ENCODE results near the gene HILPDA. TPM values are rescaled to one million over a fixed set of nuclear protein-coding genes. Genes with fewer than 3 reads are reported as not detected.

HILPDA gene
- total and polyA plus RNA-seq, 9 of the 15 experiments (the other 6 are each of a cell fraction or from before 2014, with no cell fraction given) = 8.3 to 71.8 (median 23.5) TPM

GRCh38 chr7:128422842-128423241, 32.8 kb upstream of the HILPDA start:
- no peak overlapping the region for H3K4me2 ChIP-seq (ENCODE audit: insufficient read depth, low read length)
- FAIRE-seq (no peak), DNase-seq (ENCODE audit: extremely low read depth in 1 of 4, low spot score in 3 of 4) (no peak), ATAC-seq (no peak)
- no peaks in the 10 kb centered on the region for H3K9me3 ChIP-seq (replicated peaks; ENCODE audit: control insufficient read depth, insufficient read depth, low read depth, low read length)
- no peak overlapping the region for H2AFZ ChIP-seq (ENCODE audit: low read depth, low read length)
- H4K20me1 ChIP-seq (replicated peaks; ENCODE audit: control insufficient read depth, insufficient read depth, low read length) = no peaks in the 10 kb centered on the region
- peaks cover 9 to 13% of the 10 kb centered on the region in 2 experiments; a peak in 4 of 5 replicates for H3K27me3 ChIP-seq (ENCODE audit: control insufficient read depth in 2 of 2, insufficient read depth in 2 of 2, low read length in 2 of 2)
- peak overlapping the region in 1 of 2 experiments; percentile 11; a peak in 1 of 4 replicates for H3K9ac ChIP-seq (ENCODE audit: insufficient read depth in 1 of 2, low read depth in 2 of 2, low read length in 2 of 2)
- no peak overlapping the region for H3K27ac ChIP-seq (ENCODE audit: extremely low read depth, low read depth, low read length)
- POLR2A ChIA-PET = interaction anchor here (0.7 to 2.3 kb wide), 2 partner anchors 13 to 527 kb away, joined by 3 to 10 read pairs; partner anchors contain the start of gene IMPDH1
- no peak overlapping the region for H3K4me3 ChIP-seq
- peaks cover 4 to 5% of the 10 kb centered on the region in 2 experiments; a peak in 3 of 5 replicates for H3K4me1 ChIP-seq (replicated peaks in 1 of 2; ENCODE audit: control insufficient read depth in 2 of 2, insufficient read depth in 2 of 2, low read length in 2 of 2)
- no TSS peak for BruUV-seq (replicated peaks)
- no peaks in the 10 kb centered on the region for H3K36me3 ChIP-seq (ENCODE audit: control insufficient read depth, insufficient read depth, low read length)
- H3K79me2 ChIP-seq (ENCODE audit: control insufficient read depth, insufficient read depth, low read length) = no peaks in the 10 kb centered on the region
- intact Hi-C loops (cut with micrococcal nuclease) = no loop called here
- WGBS (ENCODE audit: insufficient coverage, low coverage, missing lambda C conversion rate) = 47% methylated on average over 3 of the region's 3 CpGs
- no peaks in the 10 kb centered on the region for H3K9me1 ChIP-seq (ENCODE audit: control insufficient read depth, insufficient read depth, low read length)
- in situ Hi-C loops (cut with MboI) = no loop called here
- CTCF ChIA-PET (ENCODE audit: low intra/inter-chr PET ratio) = interaction anchor here (0.7 to 5.6 kb wide), 3 partner anchors 25 to 875 kb away, joined by 3 to 134 read pairs (median 5); no protein-coding TSS in a partner anchor
- TF ChIP-seq ZNF740 (CRISPR knock-in tag; IDR thresholded peaks at IDR 0.05) (no peak), ZNF740 (tag; IDR thresholded peaks at IDR 0.05) (no peak), ZNF609 (CRISPR knock-in tag; IDR thresholded peaks at IDR 0.05; ENCODE audit: borderline replicate concordance) (no peak), ZNF212 (CRISPR knock-in tag; IDR thresholded peaks at IDR 0.05) (no peak), POLR2B (IDR thresholded peaks at IDR 0.05; ENCODE audit: low read depth, partially characterized antibody) (no peak), HMG20A (CRISPR knock-in tag; conservative IDR thresholded peaks at IDR 0.05) (no peak), ZNF561 (CRISPR knock-in tag; conservative IDR thresholded peaks at IDR 0.05) (no peak), ARID3A (IDR thresholded peaks at IDR 0.05; ENCODE audit: borderline replicate concordance, low read depth, low read length) (no peak), SRSF1 (IDR thresholded peaks at IDR 0.05; ENCODE audit: low read depth, low read length) (no peak), FOXO4 (CRISPR knock-in tag; IDR thresholded peaks at IDR 0.05) (no peak), CCNT2 (IDR thresholded peaks at IDR 0.05; ENCODE audit: borderline replicate concordance, extremely low read depth, insufficient read length, low read depth, low read length) (no peak), KDM1A (IDR thresholded peaks at IDR 0.05) (no peak), ZNF76 (CRISPR knock-in tag; IDR thresholded peaks at IDR 0.05; ENCODE audit: borderline replicate concordance) (no peak)

Measured in K562 (cell line).